Coronary artery (tissue), 2 donors: Measurements from ENCODE around the gene KCNC4.

Experiments
- DNase-seq: peaks from one replicate; pipeline ENCODE4 v3.0.0-alpha.2; 2017; ENCODE audit warnings: low spot score
- H3K27ac ChIP-seq, 2 donors: fragments of 200-600 bp; sonication (generic); one replicate each; pipeline ENCODE4 v1.5.1; 2016 to 2019
- H3K4me3 ChIP-seq: fragments of 200-600 bp; sonication (generic); 2 replicates; pipeline ENCODE4 v1.5.1; 2016; ENCODE audit warnings: mild to moderate bottlenecking, moderate library complexity
- TF ChIP-seq, protein P1 (sequence below): fragments of 200-600 bp; sonication (generic); IDR thresholded peaks from one replicate; pipeline ENCODE4 v1.5.1; 2019; ENCODE audit warnings: antibody characterized with exemption

The KCNC4 gene

GRCh38 chr1:110187139-110187890 lies 22.8 kb upstream of the KCNC4 start:
- TF ChIP-seq, protein P1, sequence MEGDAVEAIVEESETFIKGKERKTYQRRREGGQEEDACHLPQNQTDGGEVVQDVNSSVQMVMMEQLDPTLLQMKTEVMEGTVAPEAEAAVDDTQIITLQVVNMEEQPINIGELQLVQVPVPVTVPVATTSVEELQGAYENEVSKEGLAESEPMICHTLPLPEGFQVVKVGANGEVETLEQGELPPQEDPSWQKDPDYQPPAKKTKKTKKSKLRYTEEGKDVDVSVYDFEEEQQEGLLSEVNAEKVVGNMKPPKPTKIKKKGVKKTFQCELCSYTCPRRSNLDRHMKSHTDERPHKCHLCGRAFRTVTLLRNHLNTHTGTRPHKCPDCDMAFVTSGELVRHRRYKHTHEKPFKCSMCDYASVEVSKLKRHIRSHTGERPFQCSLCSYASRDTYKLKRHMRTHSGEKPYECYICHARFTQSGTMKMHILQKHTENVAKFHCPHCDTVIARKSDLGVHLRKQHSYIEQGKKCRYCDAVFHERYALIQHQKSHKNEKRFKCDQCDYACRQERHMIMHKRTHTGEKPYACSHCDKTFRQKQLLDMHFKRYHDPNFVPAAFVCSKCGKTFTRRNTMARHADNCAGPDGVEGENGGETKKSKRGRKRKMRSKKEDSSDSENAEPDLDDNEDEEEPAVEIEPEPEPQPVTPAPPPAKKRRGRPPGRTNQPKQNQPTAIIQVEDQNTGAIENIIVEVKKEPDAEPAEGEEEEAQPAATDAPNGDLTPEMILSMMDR, result no peak
- Histone ChIP-seq H3K27ac (peak overlapping the region; percentile 59 to 87), H3K4me3 (no peak overlapping the region)
- DNase-seq, result peak; percentile 81

GRCh38 chr1:110188035-110188618 lies 22.0 kb upstream of the KCNC4 start:
- TF ChIP-seq, protein P1, result no peak

GRCh38 chr1:110189181-110189580 lies 20.9 kb upstream of the KCNC4 start:
- H3K4me3 ChIP-seq, result no peak overlapping the region
- DNase-seq, result no peak
- TF ChIP-seq, protein P1, result no peak
- peak overlapping the region; percentile 59 to 87 for H3K27ac ChIP-seq

More at GRCh38 chr1:110188035-110188618, 22.0 kb upstream of the KCNC4 start:
- no peak overlapping the region for H3K4me3 ChIP-seq
- no peak for DNase-seq
- H3K27ac ChIP-seq, result peak overlapping the region; percentile 59 to 87

DNA sequence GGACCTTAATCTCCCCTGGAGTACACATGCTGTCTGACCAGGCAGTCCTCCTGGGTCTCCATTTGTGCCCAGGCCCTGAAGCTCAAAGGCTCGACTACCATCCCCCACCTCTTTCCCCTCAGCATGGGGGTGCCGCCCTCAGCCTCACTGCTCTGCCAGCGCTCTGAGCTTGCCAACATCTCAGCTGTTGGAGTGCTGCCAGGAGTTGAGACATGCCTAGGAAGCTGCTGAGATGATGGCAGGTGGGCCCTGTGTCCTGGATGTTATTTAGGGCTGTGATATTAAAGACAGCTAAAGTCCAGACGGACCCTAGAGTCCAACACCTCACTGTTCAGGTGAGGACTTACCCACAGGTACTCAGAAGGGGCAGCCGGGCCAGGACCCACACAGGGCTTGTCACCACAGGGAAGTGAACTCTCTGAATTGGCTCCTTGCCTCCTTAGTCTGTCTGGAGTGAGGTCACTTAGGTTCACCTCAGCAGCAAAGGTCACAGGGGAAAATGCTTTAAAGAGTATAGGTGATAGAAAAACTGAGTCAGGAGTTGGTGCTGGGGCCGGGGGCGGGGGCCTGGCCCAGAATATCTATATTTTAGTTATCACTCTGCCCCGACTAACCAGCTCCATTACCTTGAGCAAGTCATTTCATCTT lies 19.7 kb upstream of the KCNC4 start:
- TF ChIP-seq, protein P1, result no peak
- H3K27ac ChIP-seq, result peak overlapping the region; percentile 40 to 67
- DNase-seq, result no peak
- no peak overlapping the region for H3K4me3 ChIP-seq

- TF ChIP-seq, protein P1, result no peak
- no peak for DNase-seq
- Histone ChIP-seq H3K4me3 (no peak overlapping the region), H3K27ac (no peak overlapping the region)
These were observed 17.6 kb upstream of the KCNC4 start for GRCh38 chr1:110192541-110192940.

- Histone ChIP-seq H3K4me3 (no peak overlapping the region), H3K27ac (no peak overlapping the region)
- no peak for DNase-seq
- TF ChIP-seq, protein P1, result no peak
These were observed 14.9 kb upstream of the KCNC4 start for GRCh38 chr1:110195196-110195595.
